Liver (tissue), 9 donors: ENCODE results near the gene PANK2. TPM values are rescaled to one million over a fixed set of nuclear protein-coding genes. Genes with fewer than 3 reads are reported as not detected.

ENCODE experiments used
- DNase-seq: peaks from one replicate; pipeline ENCODE4 v3.0.0-alpha.2; 2017; ENCODE audit warnings: low spot score
- H3K27ac ChIP-seq, 2 donors: one replicate each; pipeline ENCODE4 v1.7.0; 2013; ENCODE audit warnings: inconsistent platforms in 2 of 2, low read length in 2 of 2, control low read depth in 1 of 2, low read depth in 1 of 2, mild to moderate bottlenecking in 1 of 2
- H3K27me3 ChIP-seq, 4 donors: one replicate each; pipeline versions ENCODE4 v1.6.1 to v1.7.0; 2013; ENCODE audit warnings: low read length in 3 of 4, inconsistent platforms in 1 of 4, mild to moderate bottlenecking in 1 of 4, moderate library complexity in 1 of 4; ENCODE audit not compliant: control insufficient read depth in 4 of 4, insufficient read depth in 4 of 4
- H3K36me3 ChIP-seq, 4 donors: one replicate each; pipeline versions ENCODE4 v1.6.1 to v1.7.0; 2013; ENCODE audit warnings: low read length in 3 of 4, mild to moderate bottlenecking in 3 of 4, low read depth in 1 of 4, moderate library complexity in 1 of 4; ENCODE audit not compliant: control insufficient read depth in 4 of 4, insufficient read depth in 3 of 4
- H3K4me1 ChIP-seq, 4 donors: one replicate each; pipeline versions ENCODE4 v1.6.1 to v1.7.0; 2013; ENCODE audit warnings: low read length in 3 of 4, mild to moderate bottlenecking in 3 of 4, moderate library complexity in 1 of 4; ENCODE audit not compliant: control insufficient read depth in 4 of 4, insufficient read depth in 4 of 4
- H3K4me3 ChIP-seq, 3 donors: one replicate each; pipeline versions ENCODE4 v1.6.1 to v1.7.0; 2013; ENCODE audit warnings: low read length in 3 of 3, control low read depth in 1 of 3, low read depth in 1 of 3, mild to moderate bottlenecking in 1 of 3
- H3K9ac ChIP-seq, 2 donors: one replicate each; pipeline ENCODE4 v1.7.0; 2013; ENCODE audit warnings: low read length in 2 of 2, mild to moderate bottlenecking in 2 of 2, moderate library complexity in 2 of 2, control low read depth in 1 of 2, low read depth in 1 of 2
- H3K9me3 ChIP-seq, 4 donors: one replicate each; pipeline versions ENCODE4 v1.6.1 to v1.7.0; 2013; ENCODE audit warnings: low read length in 3 of 4; ENCODE audit not compliant: control insufficient read depth in 4 of 4
- ATF3 ChIP-seq: IDR thresholded peaks from 2 replicates; pipeline ENCODE4 v1.6.1; 2016; ENCODE audit warnings: antibody characterized with exemption
- EGR1 ChIP-seq, 2 donors: IDR thresholded peaks; 2 replicates each; pipeline ENCODE4 v1.6.1; 2016 to 2018; ENCODE audit warnings: antibody characterized with exemption in 2 of 2, low read depth in 2 of 2
- FOXA1 ChIP-seq: IDR thresholded peaks from 2 replicates; pipeline ENCODE4 v1.6.1; 2016; ENCODE audit warnings: antibody characterized with exemption
- FOXA2 ChIP-seq: IDR thresholded peaks from 2 replicates; pipeline ENCODE4 v1.6.1; 2016; ENCODE audit warnings: antibody characterized with exemption
- GABPA ChIP-seq, 2 donors: IDR thresholded peaks in 1 of 2; conservative IDR thresholded peaks in 1 of 2; 2 replicates each; pipeline ENCODE4 v1.6.1; 2016; ENCODE audit warnings: antibody characterized with exemption in 2 of 2, mild to moderate bottlenecking in 1 of 2, moderate library complexity in 1 of 2
- HNF4A ChIP-seq, 2 donors: conservative IDR thresholded peaks; 2 replicates each; pipeline ENCODE4 v1.6.1; 2016; ENCODE audit warnings: antibody characterized with exemption in 2 of 2, mild to moderate bottlenecking in 2 of 2
- HNF4G ChIP-seq: IDR thresholded peaks from 2 replicates; pipeline ENCODE4 v1.6.1; 2016; ENCODE audit warnings: antibody characterized with exemption
- JUND ChIP-seq, 2 donors: IDR thresholded peaks; 2 replicates each; pipeline ENCODE4 v1.6.1; 2016; ENCODE audit warnings: antibody characterized with exemption in 2 of 2
- MAX ChIP-seq: IDR thresholded peaks from 2 replicates; pipeline ENCODE4 v1.6.1; 2016; ENCODE audit warnings: antibody characterized with exemption
- RAD21 ChIP-seq, 2 donors: IDR thresholded peaks; 2 replicates each; pipeline ENCODE4 v1.6.1; 2016; ENCODE audit warnings: antibody characterized with exemption in 2 of 2, mild to moderate bottlenecking in 2 of 2
- RXRA ChIP-seq, 2 donors: IDR thresholded peaks; 2 replicates each; pipeline ENCODE4 v1.6.1; 2017 to 2018; ENCODE audit warnings: antibody characterized with exemption in 2 of 2, mild to moderate bottlenecking in 1 of 2
- SP1 ChIP-seq: IDR thresholded peaks from 2 replicates; pipeline ENCODE4 v1.6.1; 2018; ENCODE audit warnings: antibody characterized with exemption, mild to moderate bottlenecking
- TAF1 ChIP-seq: conservative IDR thresholded peaks from 2 replicates; pipeline ENCODE4 v1.6.1; 2016; ENCODE audit warnings: antibody characterized with exemption, mild to moderate bottlenecking
- YY1 ChIP-seq: IDR thresholded peaks from 2 replicates; pipeline ENCODE4 v1.6.1; 2016; ENCODE audit warnings: antibody characterized with exemption, mild to moderate bottlenecking
- ZBTB33 ChIP-seq: IDR thresholded peaks from 2 replicates; pipeline ENCODE4 v1.6.1; 2016; ENCODE audit warnings: antibody characterized with exemption
- WGBS: extraction: QIAGEN DNeasy Blood & Tissue Kit; methylation state at CpG from one replicate; pipeline ENCODE4 v1.1.7; 2013; 5-methylcytosine and 5-hydroxymethylcytosine counted together
- polyA plus RNA-seq, 2 donors: library from polyadenylated mRNA; stranded (reverse) in 1 of 2; unstranded in 1 of 2; fragments of 200-250 nt in 1 of 2; fragments of >200 nt in 1 of 2; fragmentation: Nextera tagmentation in 1 of 2; extraction: Ambion mirVana in 1 of 2; gene quantifications; one replicate each; pipeline versions ENCODE4 v1.2.1 to v1.2.3, GENCODE V29; 2013 to 2015
- total RNA-seq, 2 donors: library from RNA; depleted of rRNA; stranded (reverse); fragments of >200 nt; gene quantifications; one replicate each; pipeline ENCODE4 v1.2.3, GENCODE V29; 2014
- TF ChIP-seq, protein P1 (sequence below): IDR thresholded peaks from 2 replicates; pipeline ENCODE4 v1.6.1; 2016; ENCODE audit warnings: antibody characterized with exemption, mild to moderate bottlenecking
- TF ChIP-seq, protein P2 (sequence below): fragments of 150-350 bp; IDR thresholded peaks from 2 replicates; pipeline ENCODE4 v1.5.1; 2017; ENCODE audit warnings: improper control_type of control experiment, low read depth, low read length; ENCODE audit not compliant: missing input control
- donor health status: healthy.
- donor health status: healthy.
- donor health status: healthy.
- donor health status: healthy.
- donor health status: healthy.

The PANK2 gene
- total and polyA plus RNA-seq, 4 donors: 10.6 to 27.7 (median 15.9) TPM

DNA sequence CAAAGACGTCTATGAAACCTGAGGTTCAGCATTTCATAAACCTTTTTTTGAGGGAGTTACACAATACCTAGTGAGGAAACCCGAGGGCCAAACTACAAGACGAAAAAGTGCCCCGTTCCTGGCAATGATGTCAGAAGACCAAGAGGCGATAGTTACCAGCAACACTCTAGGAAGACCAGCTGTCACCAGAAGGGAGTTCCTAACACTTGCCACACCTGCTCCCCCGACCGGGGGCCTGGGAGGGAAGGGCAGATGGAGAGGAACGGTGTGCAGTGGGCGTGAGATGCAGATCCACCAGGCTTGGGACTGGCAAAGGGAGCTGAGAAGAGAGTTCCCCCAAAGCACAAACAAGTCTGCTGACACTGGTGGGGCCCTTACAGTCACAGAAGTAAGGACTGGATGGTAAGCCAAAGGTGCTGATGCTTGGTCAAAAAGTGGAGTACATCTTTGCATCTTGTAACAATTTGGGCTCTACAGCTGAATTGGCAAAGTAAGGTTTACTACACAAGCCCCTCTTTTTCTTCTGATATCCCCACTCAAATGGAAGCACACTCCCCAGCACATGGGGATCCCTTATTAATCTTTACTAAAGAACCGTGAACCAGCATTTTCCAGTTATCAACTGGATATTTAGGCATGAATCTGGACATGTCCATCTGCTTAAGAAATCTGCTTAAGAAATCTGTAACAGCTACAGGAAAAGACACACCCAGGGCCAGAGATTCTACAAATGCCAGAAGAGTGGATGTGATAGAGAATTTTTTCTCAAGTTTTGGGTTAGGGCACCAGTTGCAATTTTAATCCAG, 38.5 kb downstream of the PANK2 start:
- WGBS: 47% methylated on average over 10 of the region's 10 CpGs
- Histone ChIP-seq H3K36me3 (peaks cover 0 to 20% (median 10%) of the 10 kb centered on the region in 4 donors), H3K4me1 (peaks cover 0 to 5% (median 1%) of the 10 kb centered on the region in 4 donors), H3K27ac (no peak overlapping the region), H3K9ac (no peak overlapping the region), H3K4me3 (no peak overlapping the region), H3K27me3 (no peaks in the 10 kb centered on the region), H3K9me3 (no peaks in the 10 kb centered on the region)
- DNase-seq: no peak
- TF ChIP-seq GABPA (IDR thresholded peaks at IDR 0.05 in 1 of 2, conservative IDR thresholded peaks at IDR 0.05 in 1 of 2) (no peak), ATF3 (no peak), TAF1 (no peak), YY1 (no peak), HNF4A (conservative IDR thresholded peaks at IDR 0.05) (no peak), HNF4G (no peak), JUND (IDR thresholded peaks at IDR 0.05) (no peak), ZBTB33 (no peak), FOXA2 (no peak), FOXA1 (no peak), EGR1 (IDR thresholded peaks at IDR 0.05; ENCODE audit: low read depth in 2 of 2) (no peak), MAX (no peak)
- TF ChIP-seq, protein P1, sequence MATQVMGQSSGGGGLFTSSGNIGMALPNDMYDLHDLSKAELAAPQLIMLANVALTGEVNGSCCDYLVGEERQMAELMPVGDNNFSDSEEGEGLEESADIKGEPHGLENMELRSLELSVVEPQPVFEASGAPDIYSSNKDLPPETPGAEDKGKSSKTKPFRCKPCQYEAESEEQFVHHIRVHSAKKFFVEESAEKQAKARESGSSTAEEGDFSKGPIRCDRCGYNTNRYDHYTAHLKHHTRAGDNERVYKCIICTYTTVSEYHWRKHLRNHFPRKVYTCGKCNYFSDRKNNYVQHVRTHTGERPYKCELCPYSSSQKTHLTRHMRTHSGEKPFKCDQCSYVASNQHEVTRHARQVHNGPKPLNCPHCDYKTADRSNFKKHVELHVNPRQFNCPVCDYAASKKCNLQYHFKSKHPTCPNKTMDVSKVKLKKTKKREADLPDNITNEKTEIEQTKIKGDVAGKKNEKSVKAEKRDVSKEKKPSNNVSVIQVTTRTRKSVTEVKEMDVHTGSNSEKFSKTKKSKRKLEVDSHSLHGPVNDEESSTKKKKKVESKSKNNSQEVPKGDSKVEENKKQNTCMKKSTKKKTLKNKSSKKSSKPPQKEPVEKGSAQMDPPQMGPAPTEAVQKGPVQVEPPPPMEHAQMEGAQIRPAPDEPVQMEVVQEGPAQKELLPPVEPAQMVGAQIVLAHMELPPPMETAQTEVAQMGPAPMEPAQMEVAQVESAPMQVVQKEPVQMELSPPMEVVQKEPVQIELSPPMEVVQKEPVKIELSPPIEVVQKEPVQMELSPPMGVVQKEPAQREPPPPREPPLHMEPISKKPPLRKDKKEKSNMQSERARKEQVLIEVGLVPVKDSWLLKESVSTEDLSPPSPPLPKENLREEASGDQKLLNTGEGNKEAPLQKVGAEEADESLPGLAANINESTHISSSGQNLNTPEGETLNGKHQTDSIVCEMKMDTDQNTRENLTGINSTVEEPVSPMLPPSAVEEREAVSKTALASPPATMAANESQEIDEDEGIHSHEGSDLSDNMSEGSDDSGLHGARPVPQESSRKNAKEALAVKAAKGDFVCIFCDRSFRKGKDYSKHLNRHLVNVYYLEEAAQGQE: no peak
- TF ChIP-seq, protein P2, sequence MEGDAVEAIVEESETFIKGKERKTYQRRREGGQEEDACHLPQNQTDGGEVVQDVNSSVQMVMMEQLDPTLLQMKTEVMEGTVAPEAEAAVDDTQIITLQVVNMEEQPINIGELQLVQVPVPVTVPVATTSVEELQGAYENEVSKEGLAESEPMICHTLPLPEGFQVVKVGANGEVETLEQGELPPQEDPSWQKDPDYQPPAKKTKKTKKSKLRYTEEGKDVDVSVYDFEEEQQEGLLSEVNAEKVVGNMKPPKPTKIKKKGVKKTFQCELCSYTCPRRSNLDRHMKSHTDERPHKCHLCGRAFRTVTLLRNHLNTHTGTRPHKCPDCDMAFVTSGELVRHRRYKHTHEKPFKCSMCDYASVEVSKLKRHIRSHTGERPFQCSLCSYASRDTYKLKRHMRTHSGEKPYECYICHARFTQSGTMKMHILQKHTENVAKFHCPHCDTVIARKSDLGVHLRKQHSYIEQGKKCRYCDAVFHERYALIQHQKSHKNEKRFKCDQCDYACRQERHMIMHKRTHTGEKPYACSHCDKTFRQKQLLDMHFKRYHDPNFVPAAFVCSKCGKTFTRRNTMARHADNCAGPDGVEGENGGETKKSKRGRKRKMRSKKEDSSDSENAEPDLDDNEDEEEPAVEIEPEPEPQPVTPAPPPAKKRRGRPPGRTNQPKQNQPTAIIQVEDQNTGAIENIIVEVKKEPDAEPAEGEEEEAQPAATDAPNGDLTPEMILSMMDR: no peak

DNA sequence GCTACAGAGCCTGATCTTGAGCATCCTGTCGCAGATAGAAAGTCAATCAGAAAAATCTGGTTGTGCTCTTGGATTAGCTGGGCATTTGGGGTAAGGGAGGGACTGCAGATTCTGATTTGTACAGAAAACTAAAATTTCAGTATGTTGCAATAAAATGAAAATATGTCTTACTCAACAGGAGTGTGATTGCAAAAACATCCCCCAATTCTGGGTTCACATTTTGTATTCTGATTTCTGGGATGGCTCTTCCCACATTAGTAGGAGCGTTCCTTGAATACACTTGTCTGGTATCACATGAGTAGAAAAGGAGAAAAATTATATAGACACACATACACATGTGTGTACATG, 40.5 kb downstream of the PANK2 start:
- Histone ChIP-seq H3K27me3 (no peaks in the 10 kb centered on the region), H3K36me3 (peaks cover 0 to 5% (median 2%) of the 10 kb centered on the region in 4 donors), H3K4me3 (no peak overlapping the region), H3K9me3 (no peaks in the 10 kb centered on the region), H3K9ac (no peak overlapping the region), H3K4me1 (peaks cover 0 to 11% (median 4%) of the 10 kb centered on the region in 4 donors), H3K27ac (no peak overlapping the region)
- DNase-seq: no peak
- 91% methylated on average over 2 of the region's 2 CpGs for WGBS
- TF ChIP-seq FOXA2: no peak
- no peak for TF ChIP-seq HNF4A (conservative IDR thresholded peaks at IDR 0.05)
- no peak for TF ChIP-seq ATF3
- no peak for TF ChIP-seq SP1
- TF ChIP-seq JUND (IDR thresholded peaks at IDR 0.05): no peak
- no peak for TF ChIP-seq RXRA (IDR thresholded peaks at IDR 0.05)
- TF ChIP-seq GABPA (IDR thresholded peaks at IDR 0.05 in 1 of 2, conservative IDR thresholded peaks at IDR 0.05 in 1 of 2): no peak
- TF ChIP-seq RAD21 (IDR thresholded peaks at IDR 0.05): no peak
- TF ChIP-seq, protein P1: no peak
- no peak for TF ChIP-seq FOXA1
